Immature natural killer cell (primary cell): ENCODE measurements around the gene CLECL1. TPM values are rescaled to one million over a fixed set of nuclear protein-coding genes. Genes with fewer than 3 reads are reported as not detected.
"Not testable (repeated sequence)": the region's sequence is repeated elsewhere in the genome, so short reads cannot be mapped to it uniquely, and the experiment has no call there.

Source experiments
- DNase-seq, 3 donors: peaks; one replicate each; pipeline ENCODE4 v3.0.0; 2022; ENCODE audit warnings: mixed read lengths in 1 of 3
- H3K27ac Mint-ChIP-seq, 6 donors: one replicate each; pipeline ENCODE4 v1.8.0; 2020; ENCODE audit warnings: mixed read lengths in 6 of 6, mild to moderate bottlenecking in 5 of 6, inconsistent platforms in 4 of 6, moderate library complexity in 3 of 6
- H3K27me3 Mint-ChIP-seq, 3 donors: one replicate each; pipeline ENCODE4 v1.8.0; 2020 to 2021; ENCODE audit warnings: low read depth in 3 of 3, mild to moderate bottlenecking in 3 of 3, mixed read lengths in 3 of 3, moderate library complexity in 3 of 3, inconsistent platforms in 1 of 3
- H3K36me3 Mint-ChIP-seq, 3 donors: one replicate each; pipeline ENCODE4 v1.8.0; 2020; ENCODE audit warnings: mixed read lengths in 3 of 3, inconsistent platforms in 2 of 3, mild to moderate bottlenecking in 2 of 3
- H3K4me1 Mint-ChIP-seq, 2 donors: one replicate each; pipeline ENCODE4 v1.8.0; 2020; ENCODE audit warnings: inconsistent platforms in 2 of 2, mild to moderate bottlenecking in 2 of 2, mixed read lengths in 2 of 2, moderate library complexity in 1 of 2
- H3K4me3 Mint-ChIP-seq, 5 donors: one replicate each; pipeline ENCODE4 v1.8.0; 2020; ENCODE audit warnings: mild to moderate bottlenecking in 5 of 5, mixed read lengths in 5 of 5, inconsistent platforms in 3 of 5, moderate library complexity in 3 of 5
- H3K9me3 Mint-ChIP-seq, 6 donors: one replicate each; pipeline ENCODE4 v1.8.0; 2020; ENCODE audit warnings: mild to moderate bottlenecking in 6 of 6, mixed read lengths in 6 of 6, inconsistent platforms in 4 of 6, moderate library complexity in 3 of 6
- polyA plus RNA-seq, 3 donors: library from polyadenylated mRNA; unstranded; fragments of 300-500 nt; fragmentation: Illumina TruSeq; gene quantifications; one replicate each; pipeline ENCODE4 v1.2.3, GENCODE V29; 2021

The CLECL1 gene
- polyA plus RNA-seq, 3 donors from 2014 or later: 1.2 to 3.5 TPM; not detected in 1

DNA sequence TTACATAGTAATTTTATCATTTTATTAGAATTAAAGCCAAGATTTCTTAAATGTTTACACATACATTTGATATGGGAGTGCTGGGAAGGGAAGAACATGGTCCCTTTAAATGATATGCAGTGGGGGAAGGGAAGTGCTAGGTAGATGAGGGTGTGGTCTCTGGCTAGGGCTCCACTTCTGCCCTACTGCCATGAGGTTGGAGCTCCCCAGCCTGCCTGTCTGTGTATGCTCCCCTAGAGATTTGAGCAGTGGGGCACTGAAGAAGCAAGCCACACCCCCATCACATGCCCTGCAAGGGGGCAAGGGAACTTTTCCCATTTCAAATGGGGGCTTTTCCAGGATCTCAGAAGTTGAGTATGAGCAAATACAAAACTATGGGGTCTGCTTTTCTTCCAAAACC is 25.5 kb downstream of the CLECL1 start:
- peak overlapping the region; percentile 30 to 83 (median 66) for H3K27ac Mint-ChIP-seq
- peak overlapping the region in 4 of 5 donors; percentile 9 to 68 (median 42) for H3K4me3 Mint-ChIP-seq
- DNase-seq: no peak
- peaks cover 0 to 6% (median 0%) of the 10 kb centered on the region in 3 donors for H3K27me3 Mint-ChIP-seq
- peaks cover 40 to 58% of the 10 kb centered on the region in 2 donors for H3K4me1 Mint-ChIP-seq
- peaks cover 0 to 2% (median 0%) of the 10 kb centered on the region in 6 donors for H3K9me3 Mint-ChIP-seq
- H3K36me3 Mint-ChIP-seq: peaks cover 0 to 13% (median 2%) of the 10 kb centered on the region in 3 donors

DNA sequence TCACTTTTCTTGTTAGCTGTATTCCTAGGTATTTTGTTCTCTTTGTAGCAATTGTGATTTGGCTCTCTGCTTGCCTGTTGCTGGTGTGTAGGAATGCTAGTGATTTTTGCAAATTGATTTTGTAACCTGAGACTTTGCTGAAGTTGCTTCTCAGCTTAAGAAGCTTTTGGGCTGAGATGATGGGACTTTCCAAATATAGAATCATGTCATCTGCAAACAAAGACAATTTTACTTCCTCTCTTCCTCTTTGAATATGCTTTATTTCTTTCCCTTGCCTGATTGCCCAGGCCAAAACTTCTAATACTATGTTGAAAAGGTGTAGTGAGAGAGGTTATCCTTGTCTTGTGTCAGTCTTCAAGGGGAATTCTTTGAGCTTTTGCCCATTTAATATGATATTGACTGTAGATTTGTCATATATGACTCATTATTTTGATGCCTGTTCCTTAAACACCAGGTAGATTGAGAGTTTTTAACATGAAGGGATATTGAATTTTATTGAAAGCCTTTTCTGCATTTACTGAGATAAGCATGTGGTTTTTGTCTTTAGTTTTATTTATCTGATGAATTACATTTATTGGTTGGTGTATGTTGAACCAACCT is 26.7 kb downstream of the CLECL1 start:
- Mint-ChIP-seq H3K27me3 (peaks cover 0 to 10% (median 0%) of the 10 kb centered on the region in 3 donors), H3K4me1 (peaks cover 52 to 70% of the 10 kb centered on the region in 2 donors), H3K4me3 (peak overlapping the region in 3 of 5 donors; percentile 15 to 28 (median 23)), H3K27ac (peak overlapping the region in 2 of 6 donors; percentile 4 to 68), H3K9me3 (peaks cover 0 to 2% (median 0%) of the 10 kb centered on the region in 6 donors), H3K36me3 (peaks cover 0 to 13% (median 2%) of the 10 kb centered on the region in 3 donors)
- DNase-seq: no peak

DNA sequence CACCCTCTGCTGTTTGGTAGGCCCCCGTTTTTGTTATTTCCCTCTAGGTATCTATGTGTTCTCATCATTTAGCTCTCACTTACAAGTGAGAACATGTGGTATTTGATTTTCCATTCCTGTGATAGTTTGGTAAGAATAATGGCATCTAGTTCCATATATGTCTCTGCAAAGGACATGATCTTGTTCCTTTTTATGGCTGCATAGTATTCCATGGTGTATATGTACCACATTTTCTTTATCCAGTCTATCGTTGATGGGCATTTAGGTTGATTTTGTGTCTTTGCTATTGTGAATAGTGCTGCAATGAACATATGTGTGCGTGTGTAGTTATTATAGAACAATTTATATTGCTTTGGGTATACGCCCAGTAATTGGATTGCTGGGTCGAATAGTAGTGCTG is 28.3 kb downstream of the CLECL1 start:
- H3K27ac Mint-ChIP-seq: peak overlapping the region in 4 of 6 donors; percentile 5 to 67 (median 41)
- not testable (repeated sequence) for H3K27me3 Mint-ChIP-seq, H3K9me3 Mint-ChIP-seq, DNase-seq, H3K4me3 Mint-ChIP-seq
- H3K36me3 Mint-ChIP-seq: peaks cover 0 to 13% (median 2%) of the 10 kb centered on the region in 3 donors
- H3K4me1 Mint-ChIP-seq: peaks cover 67 to 86% of the 10 kb centered on the region in 2 donors

DNA sequence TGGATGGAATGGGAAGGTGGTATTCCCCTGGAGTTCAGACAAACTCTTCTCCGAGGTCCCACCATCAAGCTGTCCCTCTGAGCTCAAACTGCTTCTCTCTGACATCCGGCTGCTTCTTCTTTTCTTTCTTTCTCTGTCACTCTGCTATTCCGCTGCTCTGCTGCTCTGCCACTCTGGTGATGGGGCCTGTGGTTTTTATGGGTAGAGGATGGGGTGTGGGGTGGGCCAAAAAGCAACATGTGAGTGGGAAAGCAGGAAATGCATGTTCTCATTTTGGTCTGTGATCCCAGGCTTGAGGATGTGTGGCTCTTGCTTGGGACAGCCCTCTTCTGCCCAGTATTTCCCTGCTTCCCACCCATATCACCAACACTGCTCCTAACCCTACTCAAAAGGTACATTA is 30.6 kb downstream of the CLECL1 start:
- Mint-ChIP-seq H3K27me3 (peaks cover 0 to 12% (median 1%) of the 10 kb centered on the region in 3 donors), H3K4me3 (peak overlapping the region; percentile 67 to 82 (median 72)), H3K36me3 (peaks cover 0 to 18% (median 8%) of the 10 kb centered on the region in 3 donors), H3K27ac (peak overlapping the region; percentile 71 to 95 (median 86)), H3K4me1 (peaks cover 62 to 89% of the 10 kb centered on the region in 2 donors), H3K9me3 (peaks cover 0 to 5% (median 0%) of the 10 kb centered on the region in 6 donors)
- DNase-seq: peak; percentile 39 to 63 (median 51)

DNA sequence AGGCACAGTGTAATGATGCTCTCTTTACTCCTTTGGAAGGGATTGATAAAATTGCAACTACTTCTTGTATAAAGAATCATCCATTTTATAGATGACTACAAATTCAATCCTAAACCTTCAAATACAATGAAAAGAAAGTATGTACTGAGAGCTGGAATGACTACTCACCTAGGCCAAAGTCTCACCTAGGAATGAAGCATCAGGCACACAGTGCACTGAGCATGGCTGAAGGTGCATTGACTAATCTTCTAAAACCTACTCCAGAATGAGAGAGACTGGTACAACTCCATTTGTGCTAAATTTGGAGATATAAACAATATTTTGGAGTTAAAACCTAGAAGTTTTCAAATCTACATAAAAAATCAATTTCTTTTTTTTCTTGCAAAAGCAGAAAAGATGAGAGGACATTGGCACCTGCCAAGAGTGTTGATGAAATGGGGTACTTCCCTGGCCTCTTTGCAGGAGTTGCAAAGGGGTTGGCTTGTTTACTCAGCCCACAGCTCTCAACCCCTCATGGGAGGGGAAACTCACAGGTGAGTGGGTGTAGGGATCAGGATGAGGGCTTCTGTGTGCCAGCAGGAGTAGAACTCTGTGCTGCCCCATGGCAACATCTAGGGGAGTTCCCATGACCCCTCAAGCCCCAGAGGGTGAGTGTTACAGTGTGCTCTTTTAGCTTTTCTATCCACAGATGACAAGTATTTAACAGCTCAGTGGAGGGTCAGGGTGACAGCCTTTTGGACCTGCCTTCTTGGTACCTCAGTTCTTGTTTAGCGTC is 31.3 kb downstream of the CLECL1 start:
- Mint-ChIP-seq H3K9me3 (peaks cover 0 to 7% (median 0%) of the 10 kb centered on the region in 6 donors), H3K4me3 (peak overlapping the region; percentile 67 to 82 (median 72)), H3K4me1 (peaks cover 59 to 82% of the 10 kb centered on the region in 2 donors), H3K27ac (peak overlapping the region; percentile 71 to 95 (median 86)), H3K27me3 (peaks cover 0 to 12% (median 1%) of the 10 kb centered on the region in 3 donors), H3K36me3 (peaks cover 2 to 23% (median 15%) of the 10 kb centered on the region in 3 donors)
- peak in 2 of 3 donors; percentile 10 to 18 for DNase-seq

DNA sequence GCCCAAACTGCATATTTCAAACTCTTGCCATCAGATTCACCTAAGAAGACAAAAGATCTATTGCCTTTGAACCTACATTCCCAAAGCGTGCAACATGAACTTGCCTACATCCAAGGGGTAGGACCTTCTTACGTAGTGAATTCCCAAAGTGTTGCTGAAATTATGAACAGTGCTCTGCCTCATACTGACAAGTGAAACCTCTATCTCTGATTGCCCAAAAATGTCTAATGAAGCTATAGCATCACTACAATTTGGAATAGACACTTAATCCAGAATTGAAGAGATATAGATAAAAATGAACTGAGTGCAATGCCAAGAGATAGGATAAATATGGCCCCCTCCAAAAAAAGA is 32.3 kb downstream of the CLECL1 start:
- Mint-ChIP-seq H3K27ac (peak overlapping the region; percentile 8 to 95 (median 74)), H3K9me3 (peaks cover 0 to 7% (median 0%) of the 10 kb centered on the region in 6 donors), H3K36me3 (peaks cover 10 to 25% (median 25%) of the 10 kb centered on the region in 3 donors), H3K4me1 (peaks cover 54 to 72% of the 10 kb centered on the region in 2 donors), H3K27me3 (peaks cover 0 to 9% (median 1%) of the 10 kb centered on the region in 3 donors), H3K4me3 (peak overlapping the region in 3 of 5 donors; percentile 23 to 42 (median 30))
- DNase-seq: no peak

DNA sequence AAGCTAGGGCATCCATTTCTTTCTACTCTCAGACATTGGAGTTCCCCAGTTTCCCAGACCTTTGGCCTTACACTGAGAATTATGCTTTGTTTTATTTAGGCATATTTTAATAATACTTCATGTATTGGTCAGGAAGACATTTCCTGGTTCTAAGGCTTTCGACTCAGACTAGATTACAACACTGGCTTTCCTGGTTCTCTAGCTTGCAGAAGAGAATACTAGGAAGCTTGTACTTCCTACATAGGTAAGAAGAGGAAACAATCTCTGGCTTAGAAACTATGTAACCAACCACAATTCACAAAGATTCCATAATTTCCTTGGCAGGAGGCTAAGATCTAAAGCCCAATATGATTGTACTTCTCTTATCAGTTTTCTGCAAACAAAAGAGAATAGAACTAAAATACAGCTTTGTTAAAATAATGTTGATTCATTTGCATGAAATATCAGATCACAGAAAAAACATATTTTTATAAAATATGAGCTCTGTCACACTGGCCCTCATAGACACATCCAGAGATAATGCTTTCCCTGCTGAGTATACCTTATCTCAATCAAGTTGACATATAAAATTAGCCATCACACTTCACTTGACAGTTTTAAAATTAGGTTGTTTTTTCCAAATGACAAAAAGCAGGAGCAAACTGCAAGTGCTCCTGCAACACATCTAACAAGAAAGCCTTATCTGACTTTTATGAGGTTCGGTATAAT is 32.8 kb downstream of the CLECL1 start:
- H3K9me3 Mint-ChIP-seq: peaks cover 0 to 7% (median 0%) of the 10 kb centered on the region in 6 donors
- peaks cover 16 to 30% (median 28%) of the 10 kb centered on the region in 3 donors for H3K36me3 Mint-ChIP-seq
- no peak overlapping the region for H3K4me3 Mint-ChIP-seq
- peak overlapping the region; percentile 36 to 95 (median 81) for H3K27ac Mint-ChIP-seq
- peaks cover 0 to 7% (median 1%) of the 10 kb centered on the region in 3 donors for H3K27me3 Mint-ChIP-seq
- peaks cover 55 to 67% of the 10 kb centered on the region in 2 donors for H3K4me1 Mint-ChIP-seq
- no peak for DNase-seq

DNA sequence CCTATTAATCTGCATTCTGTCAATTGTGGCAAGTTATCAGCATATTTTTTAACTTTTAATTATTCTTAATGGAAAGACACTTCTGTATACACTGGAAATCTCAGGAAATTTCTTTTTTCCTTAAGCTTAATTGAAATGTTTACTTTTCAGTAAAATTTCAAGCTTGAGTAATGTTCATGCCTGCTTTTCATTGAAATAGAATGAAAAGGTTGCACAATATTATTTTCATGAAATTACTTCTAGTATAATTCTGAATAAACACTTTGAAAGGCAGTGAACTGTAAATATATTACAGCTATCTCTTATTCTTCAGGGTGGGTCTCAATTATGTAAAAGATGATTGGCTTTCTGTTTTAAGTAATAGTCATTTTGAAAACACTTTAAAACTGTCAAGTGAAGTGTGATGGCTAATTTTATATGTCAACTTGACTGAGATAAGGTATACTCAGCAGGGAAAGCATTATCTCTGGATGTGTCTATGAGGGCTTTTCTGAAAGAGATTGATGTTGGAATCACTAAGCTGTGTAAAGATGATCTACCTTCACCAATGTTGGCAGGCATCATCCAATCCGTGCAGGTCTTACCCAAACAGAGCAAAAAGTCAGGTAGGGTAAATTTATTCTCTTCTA is 33.5 kb downstream of the CLECL1 start:
- no peak for DNase-seq
- H3K4me3 Mint-ChIP-seq: no peak overlapping the region
- H3K27ac Mint-ChIP-seq: peak overlapping the region; percentile 8 to 81 (median 74)
- H3K36me3 Mint-ChIP-seq: peaks cover 22 to 34% (median 34%) of the 10 kb centered on the region in 3 donors
- peaks cover 0 to 7% (median 0%) of the 10 kb centered on the region in 6 donors for H3K9me3 Mint-ChIP-seq
- peaks cover 0 to 7% (median 1%) of the 10 kb centered on the region in 3 donors for H3K27me3 Mint-ChIP-seq
- H3K4me1 Mint-ChIP-seq: peaks cover 55 to 62% of the 10 kb centered on the region in 2 donors

DNA sequence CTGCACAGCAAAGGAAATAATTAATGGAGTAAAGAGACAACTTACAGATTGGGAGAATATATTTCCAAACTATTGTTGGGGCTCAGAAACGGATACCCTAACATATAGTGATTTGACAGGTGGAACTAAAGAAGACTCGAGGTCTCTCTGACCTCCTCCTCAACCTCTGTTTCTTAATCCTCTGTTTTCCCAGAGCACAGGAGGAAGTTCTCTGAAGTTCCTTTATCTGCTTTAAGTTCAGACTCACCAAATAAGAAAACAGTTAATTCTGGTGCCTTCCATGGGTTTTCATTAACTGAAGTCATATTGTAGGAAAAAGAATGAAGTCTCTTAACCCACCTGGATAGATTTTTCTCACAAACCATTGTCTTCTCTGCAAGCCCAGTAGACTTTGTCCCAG is 34.2 kb downstream of the CLECL1 start:
- H3K27ac Mint-ChIP-seq: peak overlapping the region; percentile 5 to 78 (median 60)
- H3K4me1 Mint-ChIP-seq: peaks cover 55 to 57% of the 10 kb centered on the region in 2 donors
- no peak for DNase-seq
- H3K9me3 Mint-ChIP-seq: peaks cover 0 to 7% (median 0%) of the 10 kb centered on the region in 6 donors
- H3K36me3 Mint-ChIP-seq: peaks cover 27 to 41% (median 36%) of the 10 kb centered on the region in 3 donors
- peaks cover 0 to 7% (median 1%) of the 10 kb centered on the region in 3 donors for H3K27me3 Mint-ChIP-seq
- no peak overlapping the region for H3K4me3 Mint-ChIP-seq

DNA sequence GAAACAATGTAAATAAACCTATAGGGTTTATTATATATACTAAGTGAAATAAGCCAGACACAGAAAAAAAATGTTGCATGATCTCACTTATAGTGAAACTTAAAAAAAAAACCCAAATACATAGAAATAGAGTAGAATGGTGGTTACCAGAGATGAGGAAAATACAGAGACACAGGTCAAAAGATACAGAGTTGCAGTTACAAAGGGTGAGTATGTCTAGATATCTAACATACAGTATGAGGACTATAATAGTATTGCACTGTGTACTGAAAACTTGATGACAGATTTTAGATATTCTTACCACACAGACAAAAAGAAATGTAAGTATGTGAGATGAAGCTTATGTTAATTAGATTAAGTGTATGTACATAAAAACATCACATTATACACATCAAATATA is 35.3 kb downstream of the CLECL1 start:
- Mint-ChIP-seq H3K4me1 (peaks cover 49 to 55% of the 10 kb centered on the region in 2 donors), H3K27ac (peak overlapping the region in 5 of 6 donors; percentile 12 to 84 (median 37)), H3K4me3 (no peak overlapping the region), H3K27me3 (peaks cover 0 to 7% (median 1%) of the 10 kb centered on the region in 3 donors), H3K36me3 (peaks cover 34 to 49% (median 43%) of the 10 kb centered on the region in 3 donors), H3K9me3 (peaks cover 0 to 7% (median 0%) of the 10 kb centered on the region in 6 donors)
- no peak for DNase-seq

DNA sequence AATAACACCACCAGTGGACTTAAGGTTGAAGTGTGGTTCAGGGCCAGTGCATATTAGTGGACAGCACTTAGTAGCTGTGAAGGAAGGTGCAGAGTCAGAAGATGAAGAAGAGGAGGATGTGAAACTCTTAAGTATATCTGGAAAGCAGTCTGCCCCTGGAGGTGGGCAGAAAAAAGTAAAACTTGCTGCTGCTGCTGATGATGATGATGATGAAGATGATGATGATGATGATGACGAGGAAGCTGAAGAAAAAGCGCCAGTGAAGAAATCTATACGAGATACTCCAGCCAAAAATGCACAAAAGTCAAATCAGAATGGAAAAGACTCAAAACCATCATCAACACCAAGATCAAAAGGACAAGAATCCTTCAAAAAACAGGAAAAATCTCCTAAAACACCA is 37.2 kb downstream of the CLECL1 start:
- Mint-ChIP-seq H3K4me1 (peaks cover 42 to 54% of the 10 kb centered on the region in 2 donors), H3K36me3 (peaks cover 51 to 67% (median 61%) of the 10 kb centered on the region in 3 donors), H3K27ac (peak overlapping the region; percentile 14 to 71 (median 61))
- H3K9me3 Mint-ChIP-seq, H3K4me3 Mint-ChIP-seq, H3K27me3 Mint-ChIP-seq, DNase-seq: not testable (repeated sequence)

DNA sequence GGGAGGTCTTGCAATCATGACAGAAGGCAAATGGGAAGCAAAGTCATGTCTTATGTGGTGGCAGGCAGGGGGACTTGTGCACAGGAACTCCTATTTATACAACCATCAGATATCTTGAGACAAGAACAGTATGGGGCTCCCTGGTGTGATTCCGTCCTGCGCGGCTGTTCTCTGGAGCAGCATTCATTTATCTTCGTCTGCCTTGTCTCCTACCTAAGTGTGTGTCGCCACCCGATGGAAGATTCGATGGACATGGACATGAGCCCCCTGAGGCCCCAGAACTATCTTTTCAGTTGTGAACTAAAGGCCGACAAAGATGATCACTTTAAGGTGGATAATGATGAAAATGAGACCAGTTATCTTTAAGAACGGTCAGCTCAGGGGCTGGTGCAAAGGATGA is 37.7 kb downstream of the CLECL1 start:
- H3K9me3 Mint-ChIP-seq, H3K4me3 Mint-ChIP-seq, H3K27me3 Mint-ChIP-seq, DNase-seq: not testable (repeated sequence)
- H3K4me1 Mint-ChIP-seq: peaks cover 40 to 54% of the 10 kb centered on the region in 2 donors
- peak overlapping the region in 5 of 6 donors; percentile 23 to 71 (median 61) for H3K27ac Mint-ChIP-seq
- peaks cover 55 to 71% (median 65%) of the 10 kb centered on the region in 3 donors for H3K36me3 Mint-ChIP-seq

DNA sequence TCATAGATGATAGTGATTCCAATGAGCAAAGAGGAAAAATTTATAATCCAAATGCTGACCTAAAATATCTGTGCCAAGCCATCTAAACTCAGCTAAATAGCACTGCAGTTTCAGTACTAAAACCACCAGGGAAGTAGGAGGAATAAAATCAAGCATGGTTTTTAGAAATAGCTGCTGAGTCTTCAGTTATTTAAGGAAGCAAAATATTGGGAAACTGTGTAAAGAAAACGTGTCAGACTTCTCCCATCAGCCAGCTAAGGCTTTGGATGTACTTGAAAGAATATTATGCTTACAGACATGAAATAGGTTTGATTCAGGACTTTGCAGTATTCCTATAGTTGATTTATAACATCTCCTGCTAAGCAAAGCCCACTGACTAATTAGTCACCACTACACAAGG is 38.7 kb downstream of the CLECL1 start:
- Mint-ChIP-seq H3K27me3 (peaks cover 0 to 2% (median 1%) of the 10 kb centered on the region in 3 donors), H3K4me3 (no peak overlapping the region), H3K9me3 (peaks cover 0 to 11% (median 6%) of the 10 kb centered on the region in 6 donors), H3K36me3 (peaks cover 64 to 80% (median 74%) of the 10 kb centered on the region in 3 donors), H3K27ac (peak overlapping the region in 3 of 6 donors; percentile 33 to 67 (median 44)), H3K4me1 (peaks cover 37 to 54% of the 10 kb centered on the region in 2 donors)
- DNase-seq: no peak
